H7 (cell line): ENCODE measurements around the gene FAM114A1. TPM values are rescaled to one million over a fixed set of nuclear protein-coding genes. Genes with fewer than 3 reads are reported as not detected.
"Not testable (repeated sequence)": the region's sequence is repeated elsewhere in the genome, so short reads cannot be mapped to it uniquely, and the experiment has no call there.

Source experiments
- DNase-seq: peaks from one replicate; pipeline ENCODE4 v3.0.0; 2012
- H3K27me3 ChIP-seq: 2 replicates; pipeline ENCODE4 v1.6.0; 2011; ENCODE audit warnings: mild to moderate bottlenecking, low read length; ENCODE audit not compliant: control insufficient read depth, insufficient read depth
- H3K36me3 ChIP-seq: replicated peaks from 2 replicates; pipeline ENCODE4 v1.5.1; 2011; ENCODE audit warnings: low read length; ENCODE audit not compliant: control insufficient read depth, insufficient read depth
- H3K4me3 ChIP-seq: 2 replicates; pipeline ENCODE4 v1.5.1; 2011; ENCODE audit warnings: low read depth, mild to moderate bottlenecking, control low read depth, low read length, moderate library complexity; ENCODE audit not compliant: insufficient read depth
- total RNA-seq: library from RNA; depleted of rRNA; stranded (reverse); fragments of >200 nt; shearing (Covaris generic); gene quantifications from 2 replicates; pipeline ENCODE4 v1.2.3, GENCODE V29; 2014

Gene FAM114A1
- total RNA-seq, 1 experiment from 2014 or later, result 14.5 TPM

GRCh38 chr4:38968668-38969067 is 101.1 kb downstream of the FAM114A1 start:
- no peak overlapping the region for H3K4me3 ChIP-seq
- H3K36me3 ChIP-seq, result no peaks in the 10 kb centered on the region
- DNase-seq, result no peak
- no peaks in the 10 kb centered on the region for H3K27me3 ChIP-seq

- Histone ChIP-seq H3K27me3 (no peaks in the 10 kb centered on the region), H3K4me3 (no peak overlapping the region), H3K36me3 (no peaks in the 10 kb centered on the region)
- no peak for DNase-seq
These were observed 108.7 kb downstream of the FAM114A1 start for GRCh38 chr4:38976308-38976707.

GRCh38 chr4:38979081-38979480 is 111.5 kb downstream of the FAM114A1 start:
- H3K27me3 ChIP-seq, result no peaks in the 10 kb centered on the region
- H3K36me3 ChIP-seq, result no peaks in the 10 kb centered on the region
- DNase-seq, result no peak
- no peak overlapping the region for H3K4me3 ChIP-seq

GRCh38 chr4:38979511-38980230 is 112.1 kb downstream of the FAM114A1 start:
- H3K27me3 ChIP-seq, result no peaks in the 10 kb centered on the region
- H3K36me3 ChIP-seq, result no peaks in the 10 kb centered on the region
- no peak for DNase-seq
- no peak overlapping the region for H3K4me3 ChIP-seq

GRCh38 chr4:38980903-38981676 is 113.5 kb downstream of the FAM114A1 start:
- no peaks in the 10 kb centered on the region for H3K36me3 ChIP-seq
- no peak for DNase-seq
- H3K27me3 ChIP-seq, result no peaks in the 10 kb centered on the region
- no peak overlapping the region for H3K4me3 ChIP-seq

- H3K4me3 ChIP-seq, result no peak overlapping the region
- no peaks in the 10 kb centered on the region for H3K36me3 ChIP-seq
- peak; percentile 7 for DNase-seq
- no peaks in the 10 kb centered on the region for H3K27me3 ChIP-seq
These were observed 114.9 kb downstream of the FAM114A1 start for GRCh38 chr4:38982361-38983095.

- H3K36me3 ChIP-seq, result no peaks in the 10 kb centered on the region
- H3K27me3 ChIP-seq, result no peaks in the 10 kb centered on the region
- DNase-seq, result no peak
- no peak overlapping the region for H3K4me3 ChIP-seq
These were observed 115.7 kb downstream of the FAM114A1 start for GRCh38 chr4:38983291-38983690.

GRCh38 chr4:38983787-38984598 is 116.4 kb downstream of the FAM114A1 start:
- Histone ChIP-seq H3K27me3 (no peaks in the 10 kb centered on the region), H3K36me3 (no peaks in the 10 kb centered on the region), H3K4me3 (no peak overlapping the region)
- no peak for DNase-seq

- DNase-seq, result no peak
- Histone ChIP-seq H3K27me3 (no peaks in the 10 kb centered on the region), H3K4me3 (no peak overlapping the region), H3K36me3 (no peaks in the 10 kb centered on the region)
These were observed 117.9 kb downstream of the FAM114A1 start for GRCh38 chr4:38985410-38986100.

- Histone ChIP-seq H3K4me3 (no peak overlapping the region), H3K36me3 (no peaks in the 10 kb centered on the region), H3K27me3 (no peaks in the 10 kb centered on the region)
- DNase-seq, result no peak
These were observed 119.9 kb downstream of the FAM114A1 start for GRCh38 chr4:38987491-38987890.

- H3K4me3 ChIP-seq, H3K27me3 ChIP-seq, DNase-seq, H3K36me3 ChIP-seq: not testable (repeated sequence)
These were observed 120.7 kb downstream of the FAM114A1 start for GRCh38 chr4:38988353-38988752.

- no peak overlapping the region for H3K4me3 ChIP-seq
- H3K36me3 ChIP-seq, result no peaks in the 10 kb centered on the region
- no peak for DNase-seq
- no peaks in the 10 kb centered on the region for H3K27me3 ChIP-seq
These were observed 121.9 kb downstream of the FAM114A1 start for GRCh38 chr4:38989487-38989886.

GRCh38 chr4:38990241-38990640 is 122.6 kb downstream of the FAM114A1 start:
- no peak for DNase-seq
- H3K4me3 ChIP-seq, result no peak overlapping the region
- no peaks in the 10 kb centered on the region for H3K27me3 ChIP-seq
- H3K36me3 ChIP-seq, result no peaks in the 10 kb centered on the region

GRCh38 chr4:38993683-38994082 is 126.1 kb downstream of the FAM114A1 start:
- H3K36me3 ChIP-seq, result no peaks in the 10 kb centered on the region
- DNase-seq, result peak; percentile 18

More at GRCh38 chr4:38993683-38994082, 126.1 kb downstream of the FAM114A1 start:
- H3K4me3 ChIP-seq, result no peak overlapping the region
- H3K27me3 ChIP-seq, result no peaks in the 10 kb centered on the region
